Mucosa of gallbladder (tissue), 1 donor: ENCODE measurements around the gene KNDC1. TPM values are rescaled to one million over a fixed set of nuclear protein-coding genes. Genes with fewer than 3 reads are reported as not detected.
"Not testable (repeated sequence)": the region's sequence is repeated elsewhere in the genome, so short reads cannot be mapped to it uniquely, and the experiment has no call there.

Experiments
- DNase-seq: peaks from one replicate; pipeline ENCODE4 v3.0.0-alpha.2; 2020; ENCODE audit warnings: low spot score
- total RNA-seq: library from RNA; stranded (reverse); gene quantifications from one replicate; pipeline ENCODE4 v1.2.1, GENCODE V29; 2021
- donor health status: DM: no; HTN: no; CAD: no.

The KNDC1 gene
- total RNA-seq, 1 donor from 2014 or later, result 5.2 TPM

- no peak for DNase-seq
These were observed 1.6 kb downstream of the KNDC1 start for GRCh38 chr10:133161486-133162109.

DNA sequence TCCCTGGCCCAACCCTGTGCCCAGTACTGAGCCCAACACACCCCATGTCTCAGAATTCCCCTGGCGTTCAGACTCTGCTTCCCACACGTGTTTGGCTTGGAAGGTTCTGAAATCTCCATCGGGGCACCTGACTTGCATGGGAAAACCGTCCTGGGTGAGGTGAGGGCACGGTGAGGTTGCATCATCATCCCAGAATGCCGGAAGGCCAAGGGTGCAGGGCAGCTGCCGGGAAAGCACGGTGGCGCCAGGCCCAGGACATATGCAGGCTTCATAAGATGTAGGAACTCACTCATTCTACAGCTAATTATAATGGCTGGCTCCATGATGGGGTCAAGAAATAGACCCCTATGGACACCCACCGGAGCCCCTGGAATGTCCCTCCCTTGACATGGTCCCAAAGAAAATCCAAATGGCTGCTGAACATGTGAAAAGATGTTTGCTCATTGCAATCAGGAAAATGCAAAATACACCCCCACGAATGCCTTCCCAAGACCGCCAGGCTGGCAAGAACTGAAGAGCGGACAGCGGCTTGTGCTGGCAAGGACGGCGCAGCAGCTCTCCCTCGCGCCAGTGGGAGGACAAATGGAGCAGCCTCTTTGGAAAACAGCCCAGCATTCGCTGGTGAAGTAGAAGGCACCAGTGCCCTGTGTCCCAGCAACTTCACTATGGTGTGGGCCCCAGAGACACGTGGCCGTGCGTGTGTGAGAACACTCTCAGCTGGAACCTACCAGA, 2.3 kb downstream of the KNDC1 start:
- DNase-seq, result no peak

DNA sequence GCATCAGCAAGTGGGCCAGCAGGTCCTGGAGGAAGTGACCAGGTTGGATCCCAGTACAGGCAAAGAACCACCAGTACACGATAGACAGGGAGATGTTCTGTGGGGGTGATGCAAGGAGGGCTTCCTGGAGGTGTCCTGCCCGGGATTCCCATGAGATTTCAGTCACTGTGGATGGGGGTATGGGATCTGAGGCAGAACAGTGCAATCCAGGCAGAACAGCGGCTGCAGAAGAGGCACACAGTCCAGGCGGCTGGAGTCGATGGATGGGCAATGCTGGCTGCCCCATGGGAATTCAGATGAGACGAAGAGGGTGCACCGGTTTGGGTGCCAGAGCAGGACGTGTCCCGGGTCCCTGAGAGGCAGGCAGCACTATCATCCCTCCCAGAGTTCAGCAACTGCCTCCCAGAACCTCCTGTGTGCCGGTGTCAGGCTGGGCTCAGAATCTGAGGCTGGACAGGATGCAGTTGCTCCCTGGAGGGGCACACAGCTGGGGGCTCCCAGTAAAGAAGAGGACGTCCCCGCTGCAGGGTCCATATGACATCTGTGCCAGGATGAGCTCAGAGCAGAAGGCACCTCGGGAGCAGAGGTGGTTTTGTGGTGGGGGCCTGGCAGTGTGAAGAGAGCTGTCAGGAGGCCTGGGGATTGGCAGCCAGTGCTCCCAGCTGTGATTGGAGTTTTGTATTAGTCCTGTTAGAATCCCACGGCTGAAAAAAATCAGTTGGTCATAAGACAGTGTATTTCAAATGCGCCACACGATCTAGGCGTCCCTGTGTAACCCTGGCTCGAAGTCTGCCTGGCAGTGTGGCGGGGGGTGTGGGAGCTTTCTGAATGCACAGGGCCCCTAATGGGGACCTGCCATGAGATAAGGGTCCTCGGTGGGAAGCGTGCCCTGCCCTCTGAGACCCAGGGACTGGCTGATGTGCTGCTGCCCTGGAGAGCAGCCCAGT, 3.2 kb downstream of the KNDC1 start:
- no peak for DNase-seq

- DNase-seq, result no peak
These were observed 4.1 kb downstream of the KNDC1 start for GRCh38 chr10:133163889-133164815.

DNA sequence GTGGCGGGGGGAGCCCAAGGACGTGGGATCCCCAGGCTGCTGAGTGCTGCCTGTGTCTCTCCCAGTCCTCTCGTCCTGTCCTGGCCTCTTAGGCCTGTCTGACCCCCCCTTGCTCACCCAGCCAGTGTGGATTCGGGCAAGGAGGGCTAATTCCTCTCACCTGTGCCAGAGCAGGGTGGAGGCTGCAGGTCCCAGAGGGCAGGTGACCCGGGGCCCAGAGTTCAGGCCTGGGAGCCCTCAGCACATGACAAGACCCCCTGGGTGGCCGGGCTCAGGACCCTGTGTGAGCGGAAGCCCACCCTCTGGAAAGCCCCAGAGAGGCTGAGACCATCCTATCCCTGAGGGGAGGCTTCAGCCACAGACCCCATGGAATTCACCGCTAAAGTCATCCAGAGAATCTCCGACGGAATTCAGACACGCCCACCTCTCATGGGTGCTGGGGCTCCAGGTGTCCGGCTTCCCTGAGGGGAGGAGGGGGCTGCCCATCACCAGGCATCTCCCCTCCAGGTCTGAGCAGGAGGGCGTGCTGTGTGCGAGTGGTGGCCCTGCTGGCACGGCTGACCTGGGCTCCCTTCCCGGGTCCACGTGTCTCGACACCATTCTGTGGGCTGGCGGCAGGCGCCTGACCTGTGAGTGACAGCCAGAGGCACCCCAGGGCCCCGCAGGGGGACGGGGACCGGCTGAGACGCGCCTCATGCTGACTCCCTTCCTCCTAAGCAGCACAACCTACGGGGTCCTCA, 5.0 kb downstream of the KNDC1 start:
- no peak for DNase-seq

- DNase-seq, result no peak
These were observed 5.8 kb downstream of the KNDC1 start for GRCh38 chr10:133165556-133166503.

DNA sequence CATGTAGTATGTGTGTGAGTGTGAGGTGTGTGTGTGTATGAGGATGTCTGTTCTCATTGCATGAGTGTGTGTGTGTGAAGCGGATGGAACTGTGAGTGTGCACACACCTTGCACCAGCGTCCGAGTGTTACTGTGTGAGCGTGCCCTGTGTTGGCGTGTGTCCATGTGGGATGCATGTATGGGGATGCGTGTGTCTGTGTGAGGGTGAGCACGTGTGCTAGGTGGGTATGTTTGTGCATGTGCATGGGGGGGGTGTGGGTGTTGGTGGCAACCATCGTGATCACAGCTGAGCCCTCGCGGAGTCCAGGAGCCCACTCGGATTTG, 6.4 kb downstream of the KNDC1 start:
- DNase-seq, result no peak

- no peak for DNase-seq
These were observed 7.0 kb downstream of the KNDC1 start for GRCh38 chr10:133166828-133167692.

DNA sequence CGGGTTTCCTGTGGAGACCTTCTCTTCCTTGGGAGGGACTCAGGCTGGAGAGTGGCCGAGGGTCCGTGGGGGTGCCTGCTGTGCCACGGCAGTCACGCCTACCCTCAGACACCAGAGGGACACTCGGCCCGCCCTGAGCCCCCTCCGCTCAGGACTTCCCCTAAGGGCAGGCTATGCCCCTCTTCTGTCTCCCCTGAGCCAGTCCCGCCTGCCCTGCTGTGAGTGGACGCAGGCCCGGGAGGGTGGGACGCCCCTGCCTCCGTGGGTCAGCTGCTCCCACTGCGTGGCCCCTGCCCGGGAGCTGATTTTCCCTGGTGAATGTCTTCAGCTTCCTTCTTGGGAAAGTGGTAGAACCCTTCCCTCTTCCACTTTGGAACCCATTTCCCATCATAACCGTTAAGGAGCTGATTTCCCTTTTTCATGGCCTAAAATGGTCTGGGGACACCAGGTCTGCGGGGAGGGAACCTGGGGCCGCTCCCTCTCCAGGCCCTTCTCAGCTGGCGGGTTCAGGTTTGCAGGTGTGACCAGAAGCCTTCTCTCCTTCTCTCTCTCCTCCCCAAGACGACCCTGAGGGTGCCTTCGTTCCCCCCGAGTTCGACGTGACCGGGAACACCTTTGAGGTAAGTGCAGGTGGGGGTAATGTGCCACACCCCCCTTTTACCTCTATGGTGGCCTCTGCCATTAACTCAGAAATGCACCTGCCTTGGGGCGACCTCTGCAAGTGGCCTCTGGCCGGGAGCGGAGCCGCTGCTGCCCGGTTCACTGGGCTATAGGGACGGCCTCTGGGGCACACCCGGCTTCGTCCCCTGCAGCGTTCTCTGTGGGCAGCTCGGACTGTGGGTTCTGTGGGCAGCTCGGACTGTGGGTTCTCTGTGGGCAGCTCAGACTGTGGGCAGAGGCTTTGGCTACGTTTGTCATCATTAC, 7.9 kb downstream of the KNDC1 start:
- DNase-seq, result no peak

GRCh38 chr10:133168617-133169031, 8.6 kb downstream of the KNDC1 start:
- no peak for DNase-seq

- DNase-seq, result no peak
These were observed 9.3 kb downstream of the KNDC1 start for GRCh38 chr10:133169173-133169947.

GRCh38 chr10:133170092-133170491, 10.1 kb downstream of the KNDC1 start:
- no peak for DNase-seq

DNA sequence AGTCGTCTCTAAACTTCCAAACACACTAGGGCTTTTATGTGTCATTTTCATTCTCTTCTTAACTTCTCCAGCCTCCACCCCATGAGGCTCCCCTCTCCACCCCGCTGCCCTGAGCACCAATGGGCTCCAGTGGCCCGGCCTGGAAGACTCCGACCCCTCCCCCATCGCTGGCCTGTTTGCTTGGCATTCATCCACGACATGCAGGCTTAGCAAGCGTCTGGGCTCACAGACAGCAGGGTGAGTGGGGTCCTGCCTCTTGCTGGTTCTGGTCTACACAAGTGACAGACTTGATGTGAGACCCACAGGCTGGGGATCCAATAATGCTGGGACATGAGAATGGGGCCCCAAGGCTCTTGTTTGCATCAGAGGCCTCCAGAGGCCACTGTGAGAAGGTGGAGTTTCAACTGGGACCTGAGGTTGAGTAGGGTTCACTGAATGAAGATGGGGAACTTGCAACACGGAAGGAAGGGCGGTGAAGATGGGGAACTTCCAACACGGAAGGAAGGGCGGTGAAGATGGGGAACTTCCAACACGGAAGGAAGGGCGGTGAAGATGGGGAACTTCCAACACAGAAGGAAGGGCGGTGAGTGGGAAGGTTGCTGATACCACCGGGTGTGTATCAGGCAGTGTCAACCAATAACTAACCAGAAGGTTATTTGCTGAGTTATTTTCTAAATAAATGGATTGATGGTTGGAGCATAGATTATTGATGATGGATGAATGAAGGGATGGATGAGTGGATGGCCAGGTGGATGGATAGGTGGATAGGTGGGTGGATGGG, 14.0 kb downstream of the KNDC1 start:
- no peak for DNase-seq

- no peak for DNase-seq
These were observed 14.8 kb downstream of the KNDC1 start for GRCh38 chr10:133174689-133175263.

- not testable (repeated sequence) for DNase-seq
These were observed 15.6 kb downstream of the KNDC1 start for GRCh38 chr10:133175624-133176023.

DNA sequence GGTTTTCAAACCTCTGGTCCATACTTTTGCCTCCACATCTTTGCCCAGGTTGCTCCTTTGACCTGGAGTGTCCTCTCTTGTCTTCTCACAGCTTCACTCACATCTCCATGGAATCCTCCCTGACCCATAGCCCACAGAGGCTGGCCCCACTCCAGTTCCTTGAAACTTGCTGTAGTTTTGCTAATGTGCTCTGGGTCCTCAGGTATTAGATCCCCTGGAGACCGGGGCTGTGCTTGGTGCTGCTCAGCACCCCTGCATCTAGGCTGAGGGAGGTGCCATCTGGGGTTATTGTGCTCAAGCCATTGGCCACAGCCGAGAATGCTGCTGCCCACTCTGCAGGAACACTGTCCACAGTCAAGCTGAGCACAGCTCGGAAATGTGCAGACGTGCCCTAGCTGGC, 16.5 kb downstream of the KNDC1 start:
- no peak for DNase-seq
